Left renal cortex interstitium (tissue), 4 donors: ENCODE data around the gene NEU4. TPM values are rescaled to one million over a fixed set of nuclear protein-coding genes. Genes with fewer than 3 reads are reported as not detected.
"Not testable (repeated sequence)": the region's sequence is repeated elsewhere in the genome, so short reads cannot be mapped to it uniquely, and the experiment has no call there.

Source experiments
- DNase-seq, 4 donors: peaks; one replicate each; pipeline ENCODE4 v3.0.0-alpha.2; 2013; ENCODE audit warnings: low read depth in 4 of 4, low spot score in 2 of 4, missing footprints in 1 of 4
- polyA plus RNA-seq, 4 donors: library from polyadenylated mRNA; unstranded; fragments of 120-200 nt; gene quantifications; one replicate each; pipeline ENCODE4 v1.2.1, GENCODE V29; 2013; ENCODE audit not compliant: insufficient read length in 4 of 4

The NEU4 gene
- polyA plus RNA-seq, 4 donors: 1.2 to 4.1 (median 1.9) TPM

DNA sequence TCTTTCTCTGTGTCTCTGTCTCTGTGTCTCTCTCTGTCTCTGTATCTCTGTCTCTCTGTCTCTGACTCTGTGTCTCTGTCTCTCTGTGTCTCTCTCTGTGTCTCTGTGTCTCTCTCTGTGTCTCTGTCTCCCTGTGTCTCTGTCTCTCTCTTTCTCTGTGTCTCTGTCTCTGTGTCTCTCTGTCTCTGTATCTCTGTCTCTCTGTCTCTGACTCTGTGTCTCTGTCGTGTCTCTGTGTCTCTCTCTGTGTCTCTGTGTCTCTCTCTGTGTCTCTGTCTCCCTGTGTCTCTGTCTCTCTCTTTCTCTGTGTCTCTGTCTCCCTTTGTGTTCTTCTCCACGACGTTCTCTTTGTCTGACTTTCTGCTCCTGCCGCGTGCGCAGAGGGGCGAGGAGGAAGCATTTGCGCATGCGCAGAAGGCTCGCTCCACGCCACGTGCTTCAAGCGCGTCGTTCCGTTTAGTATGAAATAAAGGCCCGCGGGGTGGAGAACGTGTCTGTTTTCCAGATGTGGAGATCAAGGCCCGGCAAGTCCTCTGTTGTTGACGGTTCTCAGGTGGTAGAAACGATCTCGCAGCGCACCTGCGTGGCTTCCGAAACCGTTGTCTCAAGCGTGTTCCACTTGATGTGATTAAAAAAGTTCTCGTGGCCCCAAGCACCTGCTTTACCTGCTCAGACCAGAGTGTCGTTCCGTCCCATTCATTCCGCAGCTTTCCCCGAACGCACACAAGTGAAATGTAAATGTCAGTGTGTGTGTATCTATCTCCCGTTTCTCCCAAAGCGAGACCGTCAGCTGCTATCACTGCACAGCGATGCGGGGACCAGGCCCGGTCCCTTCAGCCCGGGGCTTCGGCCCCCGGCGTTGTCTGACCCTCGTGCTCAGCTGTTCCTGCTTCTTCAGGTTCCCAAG, 14.8 kb downstream of the NEU4 start:
- DNase-seq: not testable (repeated sequence)

DNA sequence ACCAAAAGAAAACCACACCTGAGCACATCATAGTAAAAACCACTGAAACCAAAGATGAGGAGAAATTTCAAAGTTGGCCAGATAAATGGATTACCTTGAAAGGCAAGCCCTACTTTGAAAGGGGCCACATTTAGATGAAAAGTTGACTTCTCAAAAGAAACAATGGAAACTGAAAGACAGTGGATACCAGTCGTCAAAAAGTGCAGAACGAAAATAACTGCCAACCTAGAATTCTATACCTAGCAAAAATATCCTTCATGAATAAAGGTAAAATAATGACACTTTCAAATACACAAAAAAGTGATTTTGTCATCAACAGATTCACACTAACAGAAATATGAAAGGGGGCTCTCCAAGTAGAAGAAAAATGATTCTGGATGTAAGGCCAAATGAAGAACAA, 18.4 kb downstream of the NEU4 start:
- DNase-seq: no peak

DNA sequence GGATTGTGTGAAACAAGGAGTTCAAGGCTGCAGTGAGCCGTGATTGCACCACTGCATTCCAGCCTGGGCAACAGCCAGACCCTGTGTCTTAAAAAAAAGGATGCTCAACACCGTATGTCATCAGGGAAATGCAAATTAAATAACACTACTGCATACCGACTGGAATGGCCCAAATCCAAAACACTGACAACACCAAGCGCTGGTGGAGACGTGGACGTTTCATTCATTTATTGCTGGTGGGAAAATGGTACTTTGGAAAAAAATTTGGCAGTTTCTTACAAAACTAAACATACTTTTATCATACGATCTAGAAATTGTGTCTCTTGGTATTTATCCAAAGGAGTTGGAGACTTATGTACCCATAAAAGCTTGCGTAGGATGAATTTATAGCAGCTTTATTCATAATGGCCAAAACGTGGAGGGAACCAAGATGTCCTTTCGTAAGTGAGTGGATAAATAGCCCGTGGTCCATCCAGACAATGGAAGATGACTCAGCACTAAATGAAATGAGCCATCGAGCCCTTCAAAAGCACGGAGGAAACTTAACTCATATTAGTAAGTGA, 24.2 kb downstream of the NEU4 start:
- DNase-seq: no peak

DNA sequence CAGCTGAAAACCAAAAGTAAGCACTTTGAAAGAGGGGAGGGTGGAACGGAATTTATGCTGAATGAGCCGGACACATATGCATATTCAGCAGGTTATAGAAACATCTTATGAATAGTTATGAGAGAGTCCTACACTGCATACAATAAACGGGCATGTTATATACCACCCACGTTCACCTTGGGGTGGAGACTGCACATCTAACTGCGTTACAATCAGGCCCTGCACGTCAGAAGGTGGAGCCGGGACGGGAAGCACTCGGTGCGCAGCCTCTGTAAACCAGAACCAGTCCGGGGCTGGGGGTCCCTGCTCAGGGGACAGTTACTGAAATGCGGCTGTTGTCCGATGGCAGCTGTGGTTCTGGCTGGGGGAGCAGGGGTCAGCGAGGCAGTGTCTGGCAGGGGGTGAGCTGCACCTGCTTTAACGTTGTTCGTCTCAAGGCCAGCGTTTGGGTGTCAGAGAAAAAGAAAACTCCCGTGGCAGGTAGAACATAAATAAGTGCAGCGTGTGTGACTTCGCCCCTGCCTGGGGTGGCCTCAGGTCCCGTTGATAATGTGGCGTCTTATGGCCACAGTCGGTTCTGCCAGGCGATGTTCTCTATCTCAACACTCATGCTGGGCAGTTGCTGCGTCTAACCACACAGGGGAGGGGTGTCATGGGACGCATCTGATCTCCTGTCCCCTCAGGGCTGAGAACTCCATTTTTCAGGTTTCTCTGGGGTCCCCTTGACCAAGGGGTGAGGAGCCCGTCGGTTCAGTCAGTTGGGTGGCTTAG, 24.9 kb downstream of the NEU4 start:
- DNase-seq: not testable (repeated sequence)

DNA sequence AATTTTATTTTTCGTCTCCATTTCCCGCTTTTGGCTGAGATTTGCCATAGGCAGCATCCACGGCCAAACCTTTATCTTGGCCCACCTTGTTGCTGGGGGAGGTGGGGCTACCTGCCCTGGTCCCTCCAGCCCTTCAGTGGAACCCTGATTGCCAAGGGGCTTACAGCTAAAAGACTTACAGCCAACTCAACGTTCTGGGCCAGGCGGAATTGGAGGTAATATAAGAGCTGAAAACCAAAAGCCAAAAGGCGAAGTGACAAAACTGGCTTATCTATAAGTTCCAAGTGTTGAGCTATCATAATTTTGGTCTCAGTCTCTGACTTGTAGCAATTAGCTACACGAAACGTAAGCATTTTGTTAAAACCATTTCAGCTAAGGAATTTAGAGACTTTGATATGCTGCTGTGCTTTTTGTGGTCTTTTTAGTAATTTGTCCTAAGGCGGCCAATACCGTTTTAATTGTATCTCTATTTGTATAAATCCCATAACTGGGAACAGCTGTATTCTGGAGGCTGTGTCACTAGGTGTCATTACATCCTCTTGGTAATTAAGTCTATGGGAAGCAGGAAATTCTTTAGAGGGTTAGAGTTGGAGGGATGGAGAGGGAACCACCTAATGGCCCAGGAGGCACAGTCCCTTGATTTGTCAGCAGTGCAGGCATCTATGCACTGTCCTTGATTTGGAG, 25.7 kb downstream of the NEU4 start:
- DNase-seq: no peak

DNA sequence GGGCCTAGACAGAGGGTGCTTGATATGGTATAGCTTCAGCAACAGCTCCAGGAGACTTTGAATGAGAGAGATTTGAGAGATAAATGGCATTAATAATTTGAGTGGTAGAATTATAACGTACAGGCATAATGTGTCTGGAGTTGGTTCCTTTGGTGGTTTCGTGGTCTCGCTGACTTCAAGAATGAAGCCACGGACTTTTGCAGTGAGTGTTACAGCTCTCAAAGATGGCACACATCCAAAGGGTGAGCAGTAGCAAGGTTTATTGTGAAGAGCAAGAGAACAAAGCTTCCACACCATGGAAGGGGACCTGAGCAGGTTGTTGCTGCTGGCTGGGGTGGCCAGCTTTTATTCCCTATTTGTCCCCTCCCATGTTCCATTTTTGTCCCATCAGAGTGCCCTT, 26.6 kb downstream of the NEU4 start:
- no peak for DNase-seq

DNA sequence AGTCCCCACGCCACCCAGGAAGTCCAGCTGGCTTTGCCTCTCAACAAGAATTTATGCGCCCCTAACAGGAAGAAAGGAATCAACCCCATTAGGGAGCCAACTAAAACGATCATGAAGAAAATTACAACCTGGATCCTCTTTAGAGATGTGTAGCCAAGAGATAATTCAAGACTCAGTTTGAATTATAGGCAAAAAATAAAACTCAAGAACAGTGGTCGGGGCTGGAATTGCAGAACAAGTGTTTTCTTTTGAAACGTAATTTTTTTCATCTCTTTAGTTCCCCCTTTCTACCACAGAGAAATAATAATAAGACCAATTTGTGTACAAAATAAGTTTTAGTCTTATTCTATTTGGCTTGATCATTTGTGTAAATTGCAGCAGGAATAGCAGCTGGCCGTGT, 27.3 kb downstream of the NEU4 start:
- DNase-seq: no peak

DNA sequence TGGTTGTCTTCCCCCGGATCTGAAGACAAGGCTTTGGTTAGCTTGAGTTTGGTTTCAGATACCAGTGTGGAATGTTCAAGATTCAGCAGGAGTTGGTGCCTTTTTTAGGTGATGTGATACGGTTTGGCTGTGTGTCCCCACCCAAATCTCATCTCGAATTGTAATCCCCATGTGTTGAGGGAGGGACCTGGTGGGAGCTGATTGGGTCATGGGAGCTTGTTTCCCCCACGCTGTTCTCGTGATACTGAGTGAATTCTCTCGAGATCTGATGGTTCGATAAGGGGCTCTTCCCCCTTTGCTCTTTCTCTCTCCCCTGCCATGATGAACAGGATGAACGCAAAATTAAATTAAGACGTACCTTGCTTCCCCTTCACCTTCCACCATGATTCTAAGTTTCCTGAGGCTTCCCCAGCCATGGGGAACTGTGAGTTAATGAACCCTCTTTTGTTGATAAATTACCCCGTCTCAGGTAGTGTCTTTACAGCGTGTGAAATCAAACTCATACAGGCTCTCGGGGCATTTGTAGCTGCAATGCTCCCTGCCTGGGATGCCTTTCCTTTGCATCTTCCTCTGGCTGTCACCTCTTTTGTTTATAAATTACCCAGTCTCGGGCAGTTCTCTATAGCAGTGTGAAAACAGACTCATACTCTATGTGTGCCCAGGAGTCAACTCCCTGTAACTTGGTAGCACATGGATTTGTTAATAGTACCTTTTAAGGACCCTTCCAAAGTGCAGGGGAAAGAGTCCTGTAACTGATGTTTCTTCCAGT, 28.4 kb downstream of the NEU4 start:
- no peak for DNase-seq

DNA sequence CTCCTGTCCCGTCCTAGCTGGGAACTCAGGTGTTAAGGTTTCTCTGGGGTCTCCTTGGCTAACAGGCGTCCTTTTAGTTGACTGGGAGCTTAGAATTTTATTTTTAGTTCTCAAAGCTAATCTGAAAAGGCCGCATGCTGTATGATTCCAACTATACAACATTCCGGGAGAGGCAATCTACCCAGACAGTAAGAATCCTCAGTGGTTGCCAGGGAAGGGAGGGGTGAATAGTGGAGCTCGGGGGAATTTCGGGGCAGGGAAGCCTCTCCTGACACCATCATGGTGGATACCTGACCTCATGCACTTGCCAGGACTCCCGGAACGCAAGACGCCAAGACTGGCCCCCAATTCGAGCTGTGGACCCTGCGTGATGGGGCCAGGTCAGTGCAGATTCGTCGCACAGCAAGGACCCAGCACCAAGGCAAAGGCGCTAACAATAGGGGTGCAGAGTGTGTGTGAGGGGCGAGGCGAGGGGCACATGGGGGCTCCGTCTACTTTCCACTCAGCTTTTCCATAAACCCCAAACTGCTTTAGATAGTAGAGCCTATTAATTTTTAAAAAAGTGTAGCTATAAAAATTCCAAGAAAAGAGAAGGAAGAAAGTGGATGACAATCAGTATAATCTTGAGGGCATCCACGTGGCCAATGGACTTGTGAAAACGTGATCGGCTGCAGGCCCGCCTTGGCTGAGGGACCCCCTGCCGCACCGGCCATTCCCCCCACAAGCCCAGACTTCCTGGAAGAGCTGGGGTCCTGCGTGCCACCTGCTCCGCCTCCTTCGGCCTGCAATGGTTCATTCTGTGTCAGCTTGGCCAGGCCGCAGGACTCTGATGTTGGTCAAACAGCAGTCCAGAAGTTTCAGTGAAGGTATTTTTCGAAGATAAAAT, 32.4 kb downstream of the NEU4 start:
- no peak for DNase-seq

DNA sequence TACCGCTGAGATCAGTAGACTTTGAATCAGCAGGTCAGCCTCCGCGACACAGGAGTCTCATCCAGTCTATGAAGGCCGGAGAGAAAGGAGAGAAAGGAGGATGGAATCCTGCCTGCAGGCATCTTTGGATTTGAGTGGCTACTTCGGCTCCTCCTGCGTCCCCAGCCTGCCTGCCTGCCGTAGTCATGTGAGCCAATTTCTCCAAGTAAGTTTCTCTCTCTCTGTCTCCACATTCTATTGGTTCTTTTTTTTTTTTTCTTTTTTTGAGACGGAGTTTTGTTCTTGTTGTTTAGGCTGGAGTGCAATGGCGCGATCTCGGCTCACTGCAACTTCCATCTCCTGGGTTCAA, 33.0 kb downstream of the NEU4 start:
- no peak for DNase-seq

DNA sequence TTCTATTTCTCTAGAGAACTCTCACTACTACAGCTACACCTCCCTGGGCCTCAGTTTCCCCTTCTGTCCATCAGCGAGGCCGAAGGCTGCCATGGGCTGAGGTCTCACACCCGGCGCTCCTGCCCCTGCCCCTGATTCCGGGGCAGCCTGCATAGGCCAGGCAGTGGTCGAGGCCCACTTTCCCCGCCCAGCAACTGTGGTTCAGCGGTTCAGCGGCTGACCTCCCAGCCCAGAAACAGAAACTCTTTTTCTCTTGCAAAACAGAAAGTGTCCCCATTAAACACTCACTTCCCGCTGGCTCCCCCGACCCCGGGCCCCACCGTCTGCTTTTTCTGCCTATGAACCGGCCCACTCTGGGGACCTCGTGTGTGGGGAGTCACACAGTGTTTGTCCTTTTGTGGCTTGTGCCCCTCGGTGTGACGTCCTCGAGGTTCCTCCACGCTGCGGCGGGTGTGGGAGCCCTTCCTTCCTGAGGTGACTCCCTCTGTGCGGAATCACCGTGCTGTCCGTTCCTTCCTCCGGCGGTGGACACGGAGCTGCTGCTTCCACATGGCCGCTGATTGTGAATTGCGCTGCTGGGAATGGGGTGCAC, 33.7 kb downstream of the NEU4 start:
- DNase-seq: no peak

DNA sequence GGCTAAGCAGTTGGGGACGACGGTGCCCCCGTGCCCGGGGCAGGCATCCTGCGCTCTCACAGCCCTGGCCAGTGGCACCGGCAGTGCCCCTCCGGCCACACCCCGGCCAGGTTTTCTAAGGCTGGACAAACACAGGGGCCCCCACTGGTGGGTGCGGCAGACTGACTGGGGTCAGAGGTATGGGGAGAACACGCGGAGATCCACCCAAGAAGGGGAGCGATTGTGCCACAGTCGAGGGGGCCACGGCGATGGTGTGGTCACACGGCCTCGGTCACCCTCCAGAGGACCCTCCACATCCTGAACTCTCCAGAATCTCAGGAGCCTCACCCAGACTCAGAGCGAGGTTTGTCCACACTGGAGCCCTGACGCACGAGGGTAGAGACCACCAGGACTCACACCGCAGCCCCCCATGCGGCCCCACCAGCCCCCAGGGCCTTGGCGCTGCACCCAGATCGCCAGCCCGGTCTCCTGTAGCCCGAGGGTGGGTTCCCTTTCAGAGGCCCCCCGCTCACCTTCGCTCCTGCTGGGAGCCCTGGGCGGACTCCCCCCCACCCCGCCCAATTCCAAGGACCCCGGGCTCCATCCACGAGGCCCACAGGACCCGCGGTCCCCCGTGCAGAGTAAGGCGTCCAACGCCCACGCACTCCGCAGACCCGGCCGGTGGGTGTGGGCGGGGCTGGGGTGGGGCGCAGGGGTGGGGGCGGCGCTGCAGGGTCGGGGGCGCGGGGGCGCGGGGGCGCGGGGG, 34.5 kb downstream of the NEU4 start:
- DNase-seq: no peak

DNA sequence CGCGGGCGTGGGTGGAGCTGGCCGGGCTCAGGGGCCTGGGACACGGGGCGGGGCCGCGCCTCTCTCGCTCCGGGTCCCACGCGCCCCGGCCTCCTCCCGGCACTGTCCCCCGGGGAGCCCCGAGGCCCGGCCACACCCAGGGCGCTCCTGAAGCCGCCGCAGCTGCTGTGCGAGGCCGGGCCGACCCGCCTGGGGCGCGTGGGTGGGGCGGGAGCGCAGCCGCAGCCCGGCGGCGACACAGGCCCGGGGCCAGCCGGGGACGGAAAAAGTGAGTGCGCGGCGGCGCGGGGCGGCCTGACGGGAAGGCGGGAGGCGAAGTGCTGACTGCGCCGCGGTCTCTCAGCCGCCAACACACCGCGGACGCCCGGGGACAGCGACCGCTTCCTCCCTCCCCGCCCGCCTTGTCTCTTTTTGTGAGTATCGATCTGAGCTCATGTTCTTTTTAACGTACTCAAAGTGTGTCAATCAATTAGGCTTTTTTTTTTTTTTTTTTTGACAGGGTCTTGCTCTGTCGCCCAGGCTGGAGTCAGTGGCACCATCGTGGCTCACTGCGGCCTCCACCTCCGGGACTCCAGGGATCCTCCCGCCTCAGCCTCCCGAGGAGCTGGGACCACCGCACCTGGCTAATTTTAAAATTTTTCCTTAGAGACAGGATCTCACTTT, 35.2 kb downstream of the NEU4 start:
- peak in 3 of 4 donors; percentile 32 to 49 (median 32) for DNase-seq

DNA sequence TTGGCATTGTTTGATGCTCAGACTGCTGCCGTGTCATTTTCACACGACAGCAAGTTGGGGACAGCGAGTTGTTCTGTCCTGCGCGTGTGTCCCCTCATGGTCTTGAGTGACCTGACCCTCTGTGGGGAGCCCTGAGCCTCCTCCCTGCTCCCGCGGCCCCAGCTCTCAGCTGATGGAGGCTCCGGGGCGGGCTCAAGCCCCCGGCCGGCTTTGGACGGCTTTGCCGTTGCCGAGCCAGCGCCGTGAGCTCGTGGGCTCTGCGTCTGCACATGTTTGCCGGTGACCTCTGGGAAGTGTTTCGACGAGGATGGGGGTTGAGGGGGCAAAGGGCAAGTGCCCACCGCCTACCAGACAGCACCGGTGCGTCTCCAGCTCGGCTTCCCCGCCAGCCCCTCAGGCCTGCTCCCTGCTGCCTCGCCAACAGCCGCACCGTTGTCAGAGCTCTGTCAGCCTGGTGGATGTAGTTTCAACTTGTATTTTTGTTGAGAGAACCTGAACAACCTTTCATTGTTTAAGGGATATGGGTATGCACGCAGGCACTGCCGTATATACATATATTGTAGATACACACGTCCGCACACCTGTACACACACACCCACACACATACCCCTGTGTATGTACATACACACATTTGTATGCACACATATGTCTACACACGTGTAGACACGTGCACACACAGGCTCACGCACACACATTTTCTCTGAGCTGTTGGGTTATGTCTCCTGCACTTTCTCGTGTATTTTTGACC, 36.0 kb downstream of the NEU4 start:
- no peak for DNase-seq

DNA sequence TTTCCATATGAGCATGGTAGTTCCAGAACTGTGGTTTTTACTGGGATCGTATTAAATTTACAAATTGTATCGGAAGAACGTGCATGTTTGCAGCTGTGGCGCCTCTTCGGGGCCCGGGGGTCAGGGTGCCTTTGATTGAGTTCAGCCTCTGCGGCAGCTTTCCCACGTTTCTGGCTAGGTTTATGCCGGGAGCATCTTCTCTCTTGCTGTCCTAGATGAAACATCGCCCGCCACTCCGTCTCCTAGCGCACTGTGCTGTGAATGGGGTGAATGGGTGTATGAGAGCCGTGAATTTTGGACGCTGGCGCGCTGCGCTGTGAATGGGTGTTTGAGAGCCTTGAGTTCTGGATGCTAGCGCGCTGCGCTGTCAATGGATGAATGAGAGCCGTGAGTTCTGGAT, 37.4 kb downstream of the NEU4 start:
- DNase-seq: no peak

DNA sequence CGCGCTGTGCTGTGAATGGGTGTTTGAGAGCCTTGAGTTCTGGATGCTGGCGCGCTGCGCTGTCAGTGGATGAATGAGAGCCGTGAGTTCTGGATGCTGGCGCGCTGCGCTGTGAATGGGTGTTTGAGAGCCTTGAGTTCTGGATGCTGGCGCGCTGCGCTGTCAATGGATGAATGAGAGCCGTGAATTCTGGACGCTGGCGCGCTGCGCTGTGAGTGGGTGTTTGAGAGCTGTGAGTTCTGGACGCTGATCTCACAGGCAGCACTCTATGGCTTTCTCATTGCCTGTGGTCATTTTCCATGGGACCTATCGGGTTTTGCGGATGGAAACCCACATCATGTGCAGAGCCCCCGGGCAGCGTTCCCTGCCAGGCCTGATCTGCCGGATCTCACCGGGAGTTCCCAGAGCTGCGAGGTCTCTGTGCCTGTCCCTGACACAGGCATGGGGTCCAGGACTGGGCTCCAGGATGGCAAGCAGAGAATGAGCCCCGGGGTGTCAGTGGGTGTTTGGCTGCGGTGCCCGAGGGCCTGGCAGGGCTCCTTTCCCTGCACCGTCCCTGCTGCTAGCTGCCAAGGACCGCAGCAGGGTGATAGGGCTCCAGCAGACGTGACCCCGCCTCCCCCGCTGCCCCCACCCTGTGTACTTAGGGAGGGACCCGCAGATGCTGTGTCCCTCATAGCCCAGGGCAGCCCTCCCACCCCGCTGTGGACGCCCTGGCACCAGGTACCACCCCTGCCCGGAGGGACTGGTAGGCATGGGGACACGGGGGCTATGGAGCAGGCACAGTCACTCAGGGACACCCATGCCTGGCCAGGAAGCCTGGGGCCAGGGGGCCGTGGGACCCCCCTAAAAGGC, 40.0 kb downstream of the NEU4 start:
- no peak for DNase-seq
